ENCODE measurements around the gene KIF21A.
"Not testable (repeated sequence)": the region's sequence is repeated elsewhere in the genome, so short reads cannot be mapped to it uniquely, and the experiment has no call there.

Gene KIF21A

DNA sequence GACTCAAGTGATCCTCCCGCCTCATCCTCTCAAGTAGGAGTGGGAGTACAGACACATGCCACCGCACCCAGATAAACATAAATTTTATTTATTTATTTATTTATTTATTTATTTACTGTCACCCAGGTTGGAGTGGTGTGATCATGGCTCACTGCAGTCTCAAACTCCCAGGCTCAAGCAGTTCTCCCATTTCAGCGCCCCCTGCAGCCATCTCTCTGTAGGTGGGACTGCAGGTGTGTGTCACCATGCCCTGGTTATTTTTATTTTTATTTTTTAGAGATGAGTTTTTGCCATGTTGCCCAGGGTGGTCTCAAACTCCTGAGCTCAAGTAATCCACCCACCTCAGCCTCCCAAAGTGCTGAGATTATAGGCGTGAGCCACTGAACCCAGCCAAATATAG lies 33.2 kb upstream of the KIF21A start:
- H3K4me3 ChIP-seq (ENCODE audit: control insufficient read depth, low read depth, low read length): no peak overlapping the region
- no peak for DNase-seq (ENCODE audit: low read depth)
- TF ChIP-seq CTCF (IDR thresholded peaks at IDR 0.05; ENCODE audit: control insufficient read depth, insufficient read depth, low read depth, low read length, missing control alignments): no peak

DNA sequence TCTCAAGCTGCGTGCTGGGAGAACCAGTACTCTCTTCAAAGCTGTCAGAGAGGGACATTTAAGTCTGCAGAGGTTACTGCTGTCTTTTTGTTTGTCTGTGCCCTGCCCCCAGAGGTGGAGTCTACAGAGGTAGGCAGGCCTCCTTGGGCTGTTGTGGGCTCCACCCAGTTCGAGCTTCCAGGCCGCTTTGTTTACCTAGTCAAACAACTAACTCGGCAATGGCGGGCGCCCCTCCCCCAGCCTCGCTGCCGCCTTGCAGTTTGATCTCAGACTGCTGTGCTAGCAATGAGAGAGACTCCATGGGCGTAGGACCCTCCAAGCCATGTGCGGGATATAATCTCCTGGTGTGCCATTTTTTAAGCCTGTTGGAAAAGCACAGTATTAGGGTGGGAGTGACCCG lies 32.2 kb upstream of the KIF21A start:
- not testable (repeated sequence) for H3K4me3 ChIP-seq (ENCODE audit: control insufficient read depth, low read depth, low read length); DNase-seq (ENCODE audit: low read depth)

- TF ChIP-seq CTCF (IDR thresholded peaks at IDR 0.05; ENCODE audit: control insufficient read depth, insufficient read depth, low read depth, low read length, missing control alignments): no peak
- H3K4me3 ChIP-seq (ENCODE audit: control insufficient read depth, low read depth, low read length): no peak overlapping the region
- DNase-seq (ENCODE audit: low read depth): no peak
Observed at GRCh38 chr12:39467432-39467870, 24.5 kb upstream of the KIF21A start.

DNA sequence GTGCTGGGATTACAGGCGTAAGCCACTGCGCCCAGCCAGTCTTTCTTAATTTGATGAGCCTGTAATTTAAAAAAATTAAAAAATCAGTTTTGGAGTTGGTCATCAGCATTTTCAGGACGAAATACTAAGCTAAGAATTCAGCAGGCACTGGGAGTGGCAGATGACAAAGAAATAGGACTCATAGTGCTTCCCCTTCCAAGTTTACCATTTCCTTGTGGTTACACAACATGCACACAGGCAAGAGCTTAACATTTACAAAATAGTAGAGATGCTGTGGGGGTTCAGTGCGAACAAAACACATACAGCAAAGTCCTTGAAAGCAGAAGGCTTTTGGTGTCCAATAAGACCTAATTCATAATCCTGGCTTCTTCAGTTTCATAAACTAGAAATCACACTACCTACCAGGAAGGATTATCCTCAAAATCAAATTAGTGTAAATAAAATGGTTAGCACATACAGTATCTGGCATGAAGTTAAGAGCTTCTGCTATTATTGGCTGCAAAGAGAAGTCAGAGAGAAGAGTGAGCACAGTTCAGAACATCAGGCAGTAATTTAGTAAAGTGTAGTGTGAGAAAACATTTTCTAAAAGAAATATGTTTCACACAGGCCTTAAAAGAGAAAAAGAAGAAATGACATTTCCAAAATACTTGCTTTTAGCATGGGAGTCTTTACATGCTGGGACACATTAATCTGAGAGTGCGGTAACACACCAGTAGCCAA lies 22.2 kb upstream of the KIF21A start:
- no peak for DNase-seq (ENCODE audit: low read depth)
- no peak for TF ChIP-seq CTCF (IDR thresholded peaks at IDR 0.05; ENCODE audit: control insufficient read depth, insufficient read depth, low read depth, low read length, missing control alignments)

DNA sequence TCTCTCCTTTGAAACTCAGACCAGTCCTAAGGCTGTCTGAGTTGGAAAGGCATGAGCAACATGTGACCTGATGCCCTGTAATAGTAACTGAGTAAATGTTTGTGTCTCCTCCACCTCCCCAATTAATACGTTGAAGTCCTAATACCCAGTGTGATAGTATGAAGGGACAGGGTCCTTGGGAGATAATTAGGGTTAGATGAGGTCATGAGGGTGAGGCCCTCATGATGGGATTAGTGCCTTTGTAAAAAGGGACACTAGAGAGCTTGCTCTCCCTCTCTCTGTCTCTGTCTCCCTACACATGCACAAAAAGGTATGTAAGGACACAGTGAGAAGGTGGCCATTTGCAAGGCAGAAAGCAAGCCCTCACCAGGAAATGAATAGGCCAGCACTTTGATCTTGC lies 18.1 kb upstream of the KIF21A start:
- no peak overlapping the region for H3K4me3 ChIP-seq (ENCODE audit: control insufficient read depth, low read depth, low read length)
- no peak for TF ChIP-seq CTCF (IDR thresholded peaks at IDR 0.05; ENCODE audit: control insufficient read depth, insufficient read depth, low read depth, low read length, missing control alignments)
- DNase-seq (ENCODE audit: low read depth): no peak

More for the DNA sequence above, 22.2 kb upstream of the KIF21A start:
- no peak overlapping the region for H3K4me3 ChIP-seq (ENCODE audit: control insufficient read depth, low read depth, low read length)

GRCh38 chr12:39459027-39459434 lies 16.1 kb upstream of the KIF21A start:
- no peak overlapping the region for H3K4me3 ChIP-seq (ENCODE audit: control insufficient read depth, low read depth, low read length)
- DNase-seq (ENCODE audit: low read depth): no peak
- no peak for TF ChIP-seq CTCF (IDR thresholded peaks at IDR 0.05; ENCODE audit: control insufficient read depth, insufficient read depth, low read depth, low read length, missing control alignments)

GRCh38 chr12:39451977-39452376 lies 9.1 kb upstream of the KIF21A start:
- no peak overlapping the region for H3K4me3 ChIP-seq (ENCODE audit: control insufficient read depth, low read depth, low read length)
- DNase-seq (ENCODE audit: low read depth): no peak
- no peak for TF ChIP-seq CTCF (IDR thresholded peaks at IDR 0.05; ENCODE audit: control insufficient read depth, insufficient read depth, low read depth, low read length, missing control alignments)

All from AG09309 (cell line).